IMR-90 (cell line): ENCODE measurements around the gene OLFM3. TPM values are rescaled to one million over a fixed set of nuclear protein-coding genes. Genes with fewer than 3 reads are reported as not detected.

Experiments used
- ATAC-seq: fragments of 200-7000 bp; cut with Tn5 transposase; 2 replicates; pipeline ENCODE4 v1.9.1; 2020; ENCODE audit warnings: low read depth, mild to moderate bottlenecking, moderate library complexity
- BruUV-seq: library from RNA; stranded (reverse); fragments of 400-500 nt; replicated peaks from 2 replicates; lab custom pipeline; 2021; lab: Mats Ljungman, UMichigan
- CTCF ChIA-PET: fragments of 300-600 bp; formaldehyde crosslinking; extraction: SDS; loops from one replicate; lab custom pipeline; 2021; ENCODE audit warnings: antibody characterized with exemption; lab: Yijun Ruan, JAX
- POLR2A ChIA-PET: fragments of 300-600 bp; sonication (Branson Sonifier 250); formaldehyde crosslinking; loops from one replicate; lab custom pipeline; 2022; ENCODE audit warnings: antibody characterized with exemption; ENCODE audit not compliant: unreplicated experiment; lab: Charles Lee
- DNase-seq: peaks from one replicate; pipeline ENCODE4 v3.0.0; 2013
- H2AFZ ChIP-seq: replicated peaks from 2 replicates; pipeline ENCODE3; 2013; ENCODE audit warnings: low read length, mild to moderate bottlenecking; ENCODE audit not compliant: poor library complexity
- H2AK5ac ChIP-seq: 2 replicates; pipeline ENCODE4 v1.6.1; 2013; ENCODE audit warnings: low read depth, low read length, inconsistent platforms
- H2AK9ac ChIP-seq: replicated peaks from 2 replicates; pipeline ENCODE3; 2013; ENCODE audit warnings: mild to moderate bottlenecking, low read depth, low read length, moderate library complexity; ENCODE audit not compliant: poor library complexity
- H2BK120ac ChIP-seq: 2 replicates; pipeline ENCODE4 v1.6.1; 2013; ENCODE audit warnings: low read depth, low read length, inconsistent platforms
- H2BK15ac ChIP-seq: 3 replicates; pipeline ENCODE4 v1.6.1; 2013; ENCODE audit warnings: low read depth, low read length, inconsistent platforms
- H2BK20ac ChIP-seq: 2 replicates; pipeline ENCODE4 v1.6.1; 2013; ENCODE audit warnings: low read depth, mild to moderate bottlenecking, inconsistent platforms, low read length, moderate library complexity
- H2BK5ac ChIP-seq: 2 replicates; pipeline ENCODE4 v1.6.1; 2013; ENCODE audit warnings: mild to moderate bottlenecking, low read depth, low read length, inconsistent platforms; ENCODE audit not compliant: poor library complexity, severe bottlenecking
- H3K14ac ChIP-seq: replicated peaks from 2 replicates; pipeline ENCODE4 v1.6.1; 2013; ENCODE audit warnings: low read depth, low read length, inconsistent platforms
- H3K18ac ChIP-seq: 2 replicates; pipeline ENCODE4 v1.6.1; 2013; ENCODE audit warnings: low read depth, low read length, control low read depth
- H3K23ac ChIP-seq: 2 replicates; pipeline ENCODE4 v1.6.1; 2013; ENCODE audit warnings: low read depth, low read length, inconsistent platforms
- H3K27ac ChIP-seq: 2 replicates; pipeline ENCODE4 v1.5.1; 2013; ENCODE audit warnings: mild to moderate bottlenecking, control low read depth, low read length; ENCODE audit not compliant: insufficient read depth
- H3K27me3 ChIP-seq: 2 replicates; pipeline ENCODE4 v1.6.1; 2013; ENCODE audit warnings: low read length; ENCODE audit not compliant: control insufficient read depth, insufficient read depth
- H3K36me3 ChIP-seq: 2 replicates; pipeline ENCODE4 v1.6.1; 2013; ENCODE audit warnings: low read length, mixed read lengths; ENCODE audit not compliant: control insufficient read depth, insufficient read depth
- H3K4ac ChIP-seq: 2 replicates; pipeline ENCODE4 v1.6.1; 2013; ENCODE audit warnings: low read depth, low read length, inconsistent platforms
- H3K4me1 ChIP-seq: 2 replicates; pipeline ENCODE4 v1.6.1; 2013; ENCODE audit warnings: low read length, mixed read lengths; ENCODE audit not compliant: control insufficient read depth, insufficient read depth
- H3K4me2 ChIP-seq: 2 replicates; pipeline ENCODE4 v1.6.1; 2013; ENCODE audit warnings: low read depth, mild to moderate bottlenecking, control low read depth, low read length, moderate library complexity
- H3K4me3 ChIP-seq: 2 replicates; pipeline ENCODE4 v1.5.1; 2013; ENCODE audit warnings: low read depth, mild to moderate bottlenecking, control low read depth, low read length, moderate library complexity; ENCODE audit not compliant: insufficient read depth
- H3K56ac ChIP-seq: 2 replicates; pipeline ENCODE4 v1.6.1; 2013; ENCODE audit warnings: low read length, inconsistent platforms; ENCODE audit not compliant: insufficient read depth; ENCODE audit errors: extremely low read depth
- H3K79me1 ChIP-seq, 2 experiments: 2 replicates each; pipeline ENCODE4 v1.6.1; 2013; ENCODE audit warnings: low read length in 2 of 2, inconsistent platforms in 1 of 2, low read depth in 1 of 2
- H3K9ac ChIP-seq: 2 replicates; pipeline ENCODE4 v1.6.1; 2013; ENCODE audit warnings: low read depth, low read length, control low read depth
- H3K9me1 ChIP-seq: 2 replicates; pipeline ENCODE4 v1.6.1; 2013; ENCODE audit warnings: low read length, inconsistent platforms; ENCODE audit not compliant: insufficient read depth
- H3K9me3 ChIP-seq: 2 replicates; pipeline ENCODE4 v1.6.1; 2013; ENCODE audit warnings: low read length; ENCODE audit not compliant: control insufficient read depth, insufficient read depth
- H4K20me1 ChIP-seq: 2 replicates; pipeline ENCODE4 v1.6.1; 2013; ENCODE audit warnings: low read length, inconsistent platforms; ENCODE audit not compliant: insufficient read depth
- H4K5ac ChIP-seq: 2 replicates; pipeline ENCODE4 v1.6.1; 2013; ENCODE audit warnings: mild to moderate bottlenecking, low read depth, low read length, control low read depth
- H4K8ac ChIP-seq, 2 experiments: 2 replicates each; pipeline ENCODE4 v1.6.1; 2013; ENCODE audit warnings: low read depth in 2 of 2, low read length in 2 of 2, control low read depth in 1 of 2, inconsistent platforms in 1 of 2
- H4K91ac ChIP-seq: 2 replicates; pipeline ENCODE4 v1.6.1; 2013; ENCODE audit warnings: low read depth, low read length, inconsistent platforms; ENCODE audit not compliant: insufficient read depth
- BHLHE40 ChIP-seq: fragments of 150-350 bp; IDR thresholded peaks from 2 replicates; pipeline ENCODE4 v1.6.1; 2016; ENCODE audit warnings: mild to moderate bottlenecking, low read depth, low read length
- CHD1 ChIP-seq: IDR thresholded peaks from 2 replicates; pipeline ENCODE4 v1.6.1; 2012; ENCODE audit warnings: low read depth, low read length, improper control_type of control experiment
- WGBS, 2 experiments: methylation state at CpG; one replicate each; pipeline versions ENCODE4 v1.1.5 to v1.1.7; 2013; ENCODE audit warnings: missing lambda C conversion rate in 2 of 2; ENCODE audit not compliant: insufficient read length in 1 of 2; ENCODE audit errors: extremely low coverage in 2 of 2; 5-methylcytosine and 5-hydroxymethylcytosine counted together
- dilution Hi-C: fragments of 300-500 bp; cut with HindIII; formaldehyde crosslinking; loops from one replicate; pipeline ENCODE4 v1.14.3; 2018; ENCODE audit warnings: low sequenced_read_pairs; ENCODE audit not compliant: unreplicated experiment
- in situ Hi-C: fragments of 300-500 bp; cut with MboI; formaldehyde crosslinking; loops from 3 replicates; pipeline ENCODE4 v1.14.3; 2019; ENCODE audit warnings: low sequenced_read_pairs, inconsistent platforms, mixed read lengths
- intact Hi-C: fragments of 100-400 bp; cut with micrococcal nuclease; formaldehyde crosslinking; loops from 2 replicates; pipeline ENCODE4 v1.10.0; 2022
- polyA plus RNA-seq, 3 experiments: library from polyadenylated mRNA; depleted of rRNA; stranded (reverse); fragments of >200 nt; gene quantifications; 2 replicates each; pipeline ENCODE4 v1.2.3, GENCODE V29; 2012; ENCODE audit warnings: low replicate concordance in 1 of 3
- total RNA-seq: library from RNA; depleted of rRNA; stranded (reverse); fragments of >200 nt; gene quantifications from 2 replicates; pipeline ENCODE4 v1.2.3, GENCODE V29; 2012
- TF ChIP-seq, protein P1 (sequence below): fragments of 150-350 bp; IDR thresholded peaks from 2 replicates; pipeline ENCODE4 v1.6.1; 2017; ENCODE audit warnings: mild to moderate bottlenecking, antibody characterized with exemption, low read length, low read depth

Gene OLFM3
- total and polyA plus RNA-seq, 2 of the 4 experiments (the other 2 are of a cell fraction), result not detected

DNA sequence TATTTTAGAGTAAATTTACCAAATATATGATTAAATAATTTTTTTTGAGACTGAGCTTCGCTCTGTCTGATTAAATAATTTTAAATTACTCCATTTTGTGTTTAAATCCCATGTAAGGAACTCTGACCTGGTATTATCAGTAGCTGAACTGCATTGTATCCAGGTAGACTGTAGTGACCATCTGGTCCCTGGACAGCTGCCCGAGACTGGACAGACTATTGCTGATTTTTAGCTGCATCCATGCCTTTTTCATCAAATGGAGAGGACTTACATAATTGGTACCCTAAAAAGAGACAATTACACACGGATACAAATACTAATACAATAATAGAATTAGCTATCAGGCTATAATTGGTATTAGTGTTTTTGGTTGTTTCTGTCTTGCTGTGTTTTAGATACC lies 20.6 kb downstream of the OLFM3 start:
- no peak overlapping the region for H3K4me2 ChIP-seq
- no peaks in the 10 kb centered on the region for H3K9me1 ChIP-seq
- H3K4me3 ChIP-seq, result no peak overlapping the region
- ChIA-PET CTCF (no interaction called here), POLR2A (no interaction called here)
- no peak overlapping the region for H3K4ac ChIP-seq
- H3K18ac ChIP-seq, result no peak overlapping the region
- H2BK5ac ChIP-seq, result no peak overlapping the region
- no peak overlapping the region for H3K9ac ChIP-seq
- in situ Hi-C loops (no loop called here), intact Hi-C loops (no loop called here), dilution Hi-C loops (no loop called here)
- H4K5ac ChIP-seq, result no peak overlapping the region
- no peak overlapping the region for H2BK120ac ChIP-seq
- H3K9me3 ChIP-seq, result no peaks in the 10 kb centered on the region
- H3K79me1 ChIP-seq, result no peaks in the 10 kb centered on the region
- BruUV-seq, result no TSS peak
- H4K8ac ChIP-seq, result no peak overlapping the region
- no peak overlapping the region for H2AK9ac ChIP-seq
- no peaks in the 10 kb centered on the region for H3K36me3 ChIP-seq
- no peak overlapping the region for H3K56ac ChIP-seq
- no peak overlapping the region for H2BK20ac ChIP-seq
- no CpG with 5 or more reads among the region's 3 CpGs for WGBS, 2 experiments
- no peak overlapping the region for H3K23ac ChIP-seq
- no peaks in the 10 kb centered on the region for H3K4me1 ChIP-seq
- H3K27ac ChIP-seq, result no peak overlapping the region
- no peak overlapping the region for H3K14ac ChIP-seq
- no peak overlapping the region for H4K91ac ChIP-seq
- TF ChIP-seq BHLHE40, result no peak
- TF ChIP-seq CHD1, result no peak
- TF ChIP-seq, protein P1, sequence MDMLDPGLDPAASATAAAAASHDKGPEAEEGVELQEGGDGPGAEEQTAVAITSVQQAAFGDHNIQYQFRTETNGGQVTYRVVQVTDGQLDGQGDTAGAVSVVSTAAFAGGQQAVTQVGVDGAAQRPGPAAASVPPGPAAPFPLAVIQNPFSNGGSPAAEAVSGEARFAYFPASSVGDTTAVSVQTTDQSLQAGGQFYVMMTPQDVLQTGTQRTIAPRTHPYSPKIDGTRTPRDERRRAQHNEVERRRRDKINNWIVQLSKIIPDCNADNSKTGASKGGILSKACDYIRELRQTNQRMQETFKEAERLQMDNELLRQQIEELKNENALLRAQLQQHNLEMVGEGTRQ, result no peak
- no peaks in the 10 kb centered on the region for H3K27me3 ChIP-seq
- no peak overlapping the region for H2BK15ac ChIP-seq
- no peaks in the 10 kb centered on the region for H4K20me1 ChIP-seq
- no peak overlapping the region for H2AFZ ChIP-seq
- DNase-seq (no peak), ATAC-seq (no peak)
- H2AK5ac ChIP-seq, result no peak overlapping the region
